ENCODE measurements around the gene RPS6KA4.

DNA sequence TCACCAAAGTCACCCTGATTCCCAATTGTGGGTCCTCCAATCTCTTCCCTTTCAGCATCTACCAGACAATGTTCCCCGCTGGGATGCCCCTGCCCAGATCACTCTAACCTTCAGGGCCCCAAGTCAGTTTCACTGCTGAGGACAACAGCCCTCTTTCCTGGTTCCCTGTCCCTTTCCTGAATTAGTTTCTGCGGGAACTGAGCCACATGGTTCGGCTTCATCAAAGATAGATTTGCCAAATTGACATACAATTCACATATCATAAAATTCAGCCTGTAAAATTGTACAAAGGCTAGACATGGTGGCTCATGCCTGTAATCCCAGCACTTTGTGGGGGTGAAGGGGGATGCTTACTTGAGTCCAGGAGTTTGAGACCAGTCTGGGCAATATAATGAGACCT is 31.0 kb upstream of the RPS6KA4 start:
- TF ChIP-seq, protein P1, sequence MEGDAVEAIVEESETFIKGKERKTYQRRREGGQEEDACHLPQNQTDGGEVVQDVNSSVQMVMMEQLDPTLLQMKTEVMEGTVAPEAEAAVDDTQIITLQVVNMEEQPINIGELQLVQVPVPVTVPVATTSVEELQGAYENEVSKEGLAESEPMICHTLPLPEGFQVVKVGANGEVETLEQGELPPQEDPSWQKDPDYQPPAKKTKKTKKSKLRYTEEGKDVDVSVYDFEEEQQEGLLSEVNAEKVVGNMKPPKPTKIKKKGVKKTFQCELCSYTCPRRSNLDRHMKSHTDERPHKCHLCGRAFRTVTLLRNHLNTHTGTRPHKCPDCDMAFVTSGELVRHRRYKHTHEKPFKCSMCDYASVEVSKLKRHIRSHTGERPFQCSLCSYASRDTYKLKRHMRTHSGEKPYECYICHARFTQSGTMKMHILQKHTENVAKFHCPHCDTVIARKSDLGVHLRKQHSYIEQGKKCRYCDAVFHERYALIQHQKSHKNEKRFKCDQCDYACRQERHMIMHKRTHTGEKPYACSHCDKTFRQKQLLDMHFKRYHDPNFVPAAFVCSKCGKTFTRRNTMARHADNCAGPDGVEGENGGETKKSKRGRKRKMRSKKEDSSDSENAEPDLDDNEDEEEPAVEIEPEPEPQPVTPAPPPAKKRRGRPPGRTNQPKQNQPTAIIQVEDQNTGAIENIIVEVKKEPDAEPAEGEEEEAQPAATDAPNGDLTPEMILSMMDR (IDR thresholded peaks at IDR 0.05) = no peak
- TF ChIP-seq POLR2A (IDR thresholded peaks at IDR 0.05) = no peak

Data from tibial nerve (tissue), 3 donors.